Measurements from ENCODE around the gene DNAL4. TPM values are rescaled to one million over a fixed set of nuclear protein-coding genes. Genes with fewer than 3 reads are reported as not detected.

Gene DNAL4
- polyA plus RNA-seq, 1 experiment, result 29.9 TPM

GRCh38 chr22:38784035-38784434, 9.9 kb downstream of the DNAL4 start:
- no peak for DNase-seq (ENCODE audit: low read depth)
- CTCF ChIA-PET, result interaction anchor here (3.1 to 9.2 kb wide), 2 partner anchors 15 to 18 kb away, joined by 11 to 64 read pairs; no protein-coding TSS in a partner anchor
- no peak for TF ChIP-seq CTCF (IDR thresholded peaks at IDR 0.05; ENCODE audit: insufficient read depth, low read depth, low read length)
- peaks cover 13% of the 10 kb centered on the region for H3K36me3 ChIP-seq (ENCODE audit: control insufficient read depth, insufficient read depth, low read length)
- POLR2A ChIA-PET, result no interaction called here
- H3K27me3 ChIP-seq (ENCODE audit: control insufficient read depth, insufficient read depth, low read length), result no peaks in the 10 kb centered on the region
- H3K4me3 ChIP-seq (ENCODE audit: low read depth, low read length), result no peak overlapping the region

- ChIA-PET POLR2A (no interaction called here), CTCF (interaction anchor here (9.2 kb wide), 1 partner anchor 14 kb away, joined by 64 read pairs; no protein-coding TSS in a partner anchor)
- DNase-seq (ENCODE audit: low read depth), result no peak
- Histone ChIP-seq H3K36me3 (ENCODE audit: control insufficient read depth, insufficient read depth, low read length) (peaks cover 13% of the 10 kb centered on the region), H3K4me3 (ENCODE audit: low read depth, low read length) (no peak overlapping the region), H3K27me3 (ENCODE audit: control insufficient read depth, insufficient read depth, low read length) (no peaks in the 10 kb centered on the region)
- TF ChIP-seq CTCF (IDR thresholded peaks at IDR 0.05; ENCODE audit: insufficient read depth, low read depth, low read length), result no peak
Measured at GRCh38 chr22:38783095-38783615, 10.8 kb downstream of the DNAL4 start.

- no peak for DNase-seq (ENCODE audit: low read depth)
- H3K36me3 ChIP-seq (ENCODE audit: control insufficient read depth, insufficient read depth, low read length), result peaks cover 13% of the 10 kb centered on the region
- no peaks in the 10 kb centered on the region for H3K27me3 ChIP-seq (ENCODE audit: control insufficient read depth, insufficient read depth, low read length)
- H3K4me3 ChIP-seq (ENCODE audit: low read depth, low read length), result no peak overlapping the region
- POLR2A ChIA-PET, result no interaction called here
- no peak for TF ChIP-seq CTCF (IDR thresholded peaks at IDR 0.05; ENCODE audit: insufficient read depth, low read depth, low read length)
- CTCF ChIA-PET, result interaction anchor here (9.2 kb wide), 1 partner anchor 14 kb away, joined by 64 read pairs; no protein-coding TSS in a partner anchor
Measured at GRCh38 chr22:38782402-38783094, 11.4 kb downstream of the DNAL4 start.

- no peaks in the 10 kb centered on the region for H3K27me3 ChIP-seq (ENCODE audit: control insufficient read depth, insufficient read depth, low read length)
- peaks cover 13% of the 10 kb centered on the region for H3K36me3 ChIP-seq (ENCODE audit: control insufficient read depth, insufficient read depth, low read length)
- DNase-seq (ENCODE audit: low read depth), result no peak
- ChIA-PET POLR2A (no interaction called here), CTCF (interaction anchor here (0.6 to 9.2 kb wide), 3 partner anchors 12 to 226 kb away, joined by 3 to 64 read pairs (median 5); no protein-coding TSS in a partner anchor)
- no peak for TF ChIP-seq CTCF (IDR thresholded peaks at IDR 0.05; ENCODE audit: insufficient read depth, low read depth, low read length)
- H3K4me3 ChIP-seq (ENCODE audit: low read depth, low read length), result no peak overlapping the region
Measured at GRCh38 chr22:38781033-38781432, 12.9 kb downstream of the DNAL4 start.

GRCh38 chr22:38777087-38777671, 16.8 kb downstream of the DNAL4 start:
- ChIA-PET CTCF (interaction anchor here (0.7 to 2.8 kb wide), 2 partner anchors 9 to 21 kb away, joined by 3 to 14 read pairs; no protein-coding TSS in a partner anchor), POLR2A (no interaction called here)
- no peak for DNase-seq (ENCODE audit: low read depth)
- Histone ChIP-seq H3K36me3 (ENCODE audit: control insufficient read depth, insufficient read depth, low read length) (peaks cover 13% of the 10 kb centered on the region), H3K27me3 (ENCODE audit: control insufficient read depth, insufficient read depth, low read length) (no peaks in the 10 kb centered on the region), H3K4me3 (ENCODE audit: low read depth, low read length) (no peak overlapping the region)
- TF ChIP-seq CTCF (IDR thresholded peaks at IDR 0.05; ENCODE audit: insufficient read depth, low read depth, low read length), result no peak

All from BJ (cell line).